Suppressor macrophage treated with lipopolysaccharide for 4 hours (primary cell): ENCODE data around the gene PARVB.
"Not testable (repeated sequence)": the region's sequence is repeated elsewhere in the genome, so short reads cannot be mapped to it uniquely, and the experiment has no call there.

Experiments used
- DNase-seq: peaks from one replicate; pipeline ENCODE4 v3.0.0-alpha.2; 2020

The PARVB gene

DNA sequence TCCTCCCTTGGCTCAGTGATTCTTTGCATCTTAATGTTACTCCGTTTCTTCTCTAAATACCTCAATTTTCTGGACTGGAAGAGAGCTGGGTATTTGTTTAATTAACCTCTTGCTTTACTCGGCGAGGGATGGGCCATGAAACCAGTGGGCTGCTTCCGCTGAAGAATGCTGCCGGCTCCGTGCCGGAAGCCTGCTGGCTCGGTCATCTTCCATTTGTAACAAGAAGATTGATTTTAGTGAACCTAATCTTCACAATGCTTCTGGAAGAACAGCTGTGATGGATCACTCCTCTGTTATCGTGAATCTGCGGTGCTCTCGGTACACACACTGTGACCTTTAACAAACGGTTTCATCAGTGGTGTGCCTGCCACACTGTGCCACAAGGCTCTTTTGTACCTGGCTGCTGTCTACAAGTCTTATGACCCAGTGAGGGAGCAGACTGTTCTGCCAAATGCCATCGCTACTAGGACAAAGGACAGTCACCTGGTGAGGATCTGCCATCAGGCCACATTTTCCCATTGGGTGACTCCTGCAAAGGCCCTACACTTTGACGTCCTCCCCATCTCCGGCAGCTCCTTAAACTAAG lies 25.3 kb upstream of the PARVB start:
- no peak for DNase-seq

DNA sequence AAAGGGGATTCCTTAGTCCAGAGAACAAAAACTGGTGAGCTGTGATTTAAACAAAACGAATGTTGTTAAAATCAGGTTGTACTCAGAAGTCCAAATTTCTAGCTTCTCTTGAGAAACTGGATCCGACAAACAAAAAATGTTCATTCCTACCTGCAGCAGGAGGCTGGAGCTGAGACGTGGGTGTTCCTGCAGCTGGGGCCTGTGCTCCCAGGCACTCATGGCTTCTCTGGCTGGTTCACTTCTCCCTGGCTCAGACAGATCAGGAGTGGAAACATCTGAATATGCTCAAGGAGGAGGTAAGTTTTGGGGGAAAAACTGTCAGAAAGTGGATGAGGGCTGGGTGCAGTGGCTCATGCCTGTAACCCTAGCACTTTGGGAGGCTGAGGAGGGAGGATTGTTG lies 24.7 kb upstream of the PARVB start:
- DNase-seq: no peak

DNA sequence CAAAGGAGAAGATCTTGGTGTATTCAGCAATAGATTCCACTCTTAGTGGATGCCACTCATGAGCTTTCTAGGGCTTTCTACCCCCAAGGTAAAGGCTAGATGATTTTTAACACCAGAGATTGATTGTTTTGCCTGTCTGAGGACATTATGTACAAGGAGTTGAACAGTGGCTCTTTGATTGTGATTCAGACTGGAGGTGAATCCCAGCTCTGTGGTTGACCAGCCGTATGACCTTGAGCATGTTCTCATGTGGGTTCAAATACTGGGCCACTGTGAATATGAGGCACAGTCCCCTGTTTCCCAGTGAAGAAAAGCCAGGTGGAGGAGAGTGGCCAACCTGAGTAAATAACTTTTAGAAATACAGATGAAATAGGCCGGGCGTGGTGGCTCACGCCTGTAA lies 24.0 kb upstream of the PARVB start:
- DNase-seq: no peak

- no peak for DNase-seq
These were observed 22.6 kb upstream of the PARVB start for GRCh38 chr22:44001521-44001920.

- DNase-seq: no peak
These were observed 21.8 kb upstream of the PARVB start for GRCh38 chr22:44002324-44002723.

DNA sequence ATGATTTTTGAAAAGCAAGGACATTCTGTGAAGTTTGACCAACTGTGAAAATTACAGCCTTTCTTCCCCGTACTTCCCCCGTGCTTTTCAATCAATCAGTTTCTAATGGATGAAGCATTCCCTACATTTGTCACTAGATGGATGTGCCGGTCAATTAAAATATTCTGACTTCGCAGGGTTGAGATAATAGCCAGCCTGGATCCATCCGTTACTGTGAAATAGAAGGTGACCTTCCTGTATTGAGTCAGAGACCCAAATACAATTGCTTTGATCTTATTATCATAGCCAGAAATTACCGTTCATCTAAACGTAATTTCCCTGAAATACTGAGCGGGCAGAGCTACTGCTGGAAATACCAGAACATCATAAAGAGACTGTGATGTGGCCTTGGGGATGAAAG lies 21.1 kb upstream of the PARVB start:
- no peak for DNase-seq

GRCh38 chr22:44003405-44004103 lies 20.5 kb upstream of the PARVB start:
- no peak for DNase-seq

DNA sequence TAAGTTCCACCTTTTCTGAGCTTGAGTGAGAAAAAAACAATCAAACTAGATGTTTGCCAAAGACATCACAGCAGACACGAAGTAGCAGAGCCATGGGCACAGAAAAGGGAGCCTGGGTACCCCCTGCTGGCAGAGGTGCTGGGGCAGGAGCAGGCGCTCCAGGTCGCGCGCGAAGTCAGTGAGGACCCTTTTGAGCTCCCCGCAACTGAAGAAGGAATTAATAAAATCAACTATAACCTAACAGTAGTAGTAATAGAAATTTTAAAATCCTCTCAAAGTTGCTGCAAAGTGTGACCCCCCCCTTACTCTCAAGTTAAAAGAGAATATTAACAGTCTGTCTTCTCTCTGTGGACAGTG lies 20.0 kb upstream of the PARVB start:
- no peak for DNase-seq

- DNase-seq: peak; percentile 41
These were observed 18.6 kb upstream of the PARVB start for GRCh38 chr22:44005524-44005923.

- DNase-seq: peak; percentile 73
These were observed 11.9 kb upstream of the PARVB start for GRCh38 chr22:44012162-44012561.

DNA sequence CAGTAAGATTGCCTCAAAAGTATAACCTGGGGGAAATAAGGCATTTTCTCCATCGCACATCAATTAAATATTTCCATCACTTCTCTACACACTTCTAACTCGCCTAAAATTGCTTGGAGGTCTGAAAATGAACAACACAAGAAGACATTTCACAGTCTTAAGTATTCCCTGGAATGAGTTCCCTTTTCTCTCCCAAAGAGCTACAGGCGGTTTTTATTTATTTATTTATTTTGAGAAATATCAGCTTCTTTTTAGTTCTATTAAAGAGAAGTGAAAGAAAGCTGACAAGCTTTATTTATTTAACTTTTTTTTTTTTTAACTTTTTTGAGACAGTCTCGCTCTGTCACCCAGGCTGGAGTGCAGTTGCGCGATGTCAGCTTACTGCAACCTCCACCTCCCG lies 11.5 kb upstream of the PARVB start:
- DNase-seq: peak; percentile 21

DNA sequence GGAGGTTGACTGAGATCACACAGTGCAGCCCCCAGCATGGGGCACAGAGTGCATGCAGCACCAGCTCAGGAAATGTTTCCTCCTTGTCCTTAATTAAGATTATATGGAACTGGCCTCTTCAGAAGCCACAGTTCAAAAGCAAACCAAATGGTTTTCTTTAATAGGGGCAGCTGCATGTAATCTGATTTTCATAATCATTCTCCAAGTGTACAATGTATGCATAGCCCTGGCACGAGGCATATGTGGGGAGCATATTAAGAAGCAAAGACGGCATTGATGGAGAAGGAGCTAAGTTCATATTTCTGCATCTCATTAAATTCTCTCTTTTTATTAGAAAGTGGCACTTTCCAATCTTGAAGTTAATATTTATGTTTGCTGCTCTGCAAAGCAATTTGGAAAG lies 9.9 kb upstream of the PARVB start:
- no peak for DNase-seq

DNA sequence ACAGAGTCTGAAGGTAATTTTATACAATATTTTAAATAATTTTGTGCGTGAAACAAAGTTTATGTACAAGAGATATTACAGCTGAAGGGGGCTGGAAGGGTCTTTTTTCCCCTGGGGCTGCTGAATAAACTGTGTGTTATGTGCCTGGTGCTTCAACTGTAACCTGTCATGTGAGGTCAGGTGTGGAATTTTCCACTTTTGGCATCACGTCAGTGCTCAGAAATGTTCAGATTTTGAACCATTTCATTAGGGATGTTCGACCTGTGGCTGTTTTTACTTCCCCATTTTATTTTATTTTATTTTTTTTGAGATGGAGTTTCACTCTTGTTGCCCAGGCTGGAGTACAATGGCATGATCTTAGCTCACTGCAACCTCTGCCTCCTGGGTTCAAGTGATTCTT lies 7.5 kb upstream of the PARVB start:
- not testable (repeated sequence) for DNase-seq

GRCh38 chr22:44018594-44018993 lies 5.5 kb upstream of the PARVB start:
- DNase-seq: no peak

GRCh38 chr22:44019416-44019815 lies 4.7 kb upstream of the PARVB start:
- no peak for DNase-seq

GRCh38 chr22:44019846-44020245 lies 4.3 kb upstream of the PARVB start:
- no peak for DNase-seq

- DNase-seq: no peak
These were observed 3.1 kb upstream of the PARVB start for GRCh38 chr22:44020981-44021380.

DNA sequence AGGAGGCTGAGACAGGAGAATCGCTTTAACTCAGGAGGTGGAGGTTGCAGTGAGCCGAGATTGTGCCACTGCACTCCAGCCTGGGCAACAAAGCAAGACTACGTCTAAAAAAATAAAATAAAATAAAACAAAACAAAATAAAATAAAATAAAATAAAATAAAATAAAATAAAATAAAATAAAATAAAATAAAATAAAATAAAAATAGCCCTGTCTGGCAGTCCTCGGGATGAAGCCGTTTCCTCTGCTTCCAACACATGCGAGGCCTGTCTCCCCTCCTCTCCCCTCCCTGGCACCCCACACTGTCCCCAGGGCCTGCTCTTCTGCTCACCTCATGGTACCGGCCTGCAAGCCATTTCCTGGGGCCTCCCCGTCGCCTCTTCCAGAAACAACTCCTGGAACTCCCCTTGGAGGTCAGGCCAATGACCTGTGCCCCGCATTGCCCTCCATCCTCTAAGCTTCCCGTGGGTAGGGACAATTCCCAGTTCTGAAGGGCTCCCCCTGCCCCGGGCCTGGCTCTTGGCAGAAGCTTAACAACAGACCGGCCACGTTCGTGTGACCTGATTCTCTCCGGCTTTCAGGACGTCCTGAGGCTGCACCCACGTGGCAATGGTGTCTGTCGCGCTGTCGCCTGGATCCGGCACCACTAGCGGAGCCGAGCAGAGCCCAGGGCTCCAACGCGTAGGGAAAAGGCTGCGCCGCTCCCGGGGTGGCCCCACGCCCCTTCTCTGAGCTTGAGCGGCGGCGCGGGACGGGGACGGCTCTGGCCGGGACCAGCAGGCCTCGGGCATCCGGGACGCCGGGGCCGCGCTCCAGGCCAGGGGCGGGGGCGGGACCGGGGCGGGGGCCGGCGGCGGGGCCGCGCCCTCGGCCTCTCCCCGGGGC lies 456 bp upstream of the PARVB start:
- DNase-seq: peak; percentile 67

- peak; percentile 92 for DNase-seq
These were observed 1.3 kb downstream of the PARVB start for GRCh38 chr22:44025171-44026065.

DNA sequence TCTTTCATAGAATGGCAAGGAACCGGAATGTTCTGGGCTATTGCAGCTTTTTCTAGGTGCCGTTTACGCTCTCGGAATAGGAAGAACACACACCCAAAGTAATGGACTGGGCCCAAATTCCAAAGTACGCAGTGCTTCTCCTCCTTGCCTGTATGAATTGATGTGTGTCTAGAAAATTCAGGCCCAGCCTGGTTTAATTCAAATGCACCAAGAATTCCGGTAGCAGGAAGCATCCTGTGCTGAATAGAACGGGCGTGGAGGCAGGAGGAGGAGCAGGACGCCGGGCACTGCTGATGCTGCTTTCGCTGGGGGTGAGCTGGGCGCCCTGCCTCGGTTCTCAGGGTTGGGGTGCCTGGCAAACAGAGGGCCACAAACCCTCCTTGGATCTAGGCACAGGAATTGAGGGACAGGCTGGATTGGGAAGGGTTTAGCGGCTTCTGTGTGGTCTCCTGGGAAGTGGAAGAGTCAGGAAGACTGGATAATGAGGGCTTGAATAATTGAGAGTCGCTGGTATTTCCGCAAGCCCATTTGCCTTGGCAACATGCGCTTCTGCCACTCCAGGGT lies 2.0 kb downstream of the PARVB start:
- no peak for DNase-seq

GRCh38 chr22:44026630-44027511 lies 2.8 kb downstream of the PARVB start:
- peak; percentile 97 for DNase-seq

DNA sequence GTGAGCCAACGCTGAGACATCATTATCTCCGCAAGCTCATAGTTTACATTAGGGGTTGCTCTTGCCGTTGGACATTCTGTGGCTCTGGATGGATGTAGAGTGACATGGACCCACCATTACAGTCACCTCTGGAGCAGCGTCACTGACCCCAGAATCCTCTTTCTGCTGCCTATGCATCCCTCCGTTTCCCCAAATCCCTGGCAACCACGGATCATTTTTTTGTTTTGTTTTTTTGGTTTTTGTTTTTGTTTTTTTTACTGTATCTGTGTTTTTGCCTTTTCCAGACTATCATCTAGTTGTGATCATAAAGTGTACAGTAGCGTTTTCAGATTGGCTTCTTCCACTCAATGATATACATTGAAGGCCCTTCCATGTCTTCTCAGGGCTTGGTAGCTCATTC lies 4.0 kb downstream of the PARVB start:
- DNase-seq: no peak
